ENCODE results near the gene ITGAL.
"Not testable (repeated sequence)": the region's sequence is repeated elsewhere in the genome, so short reads cannot be mapped to it uniquely, and the experiment has no call there.

ITGAL gene

DNA sequence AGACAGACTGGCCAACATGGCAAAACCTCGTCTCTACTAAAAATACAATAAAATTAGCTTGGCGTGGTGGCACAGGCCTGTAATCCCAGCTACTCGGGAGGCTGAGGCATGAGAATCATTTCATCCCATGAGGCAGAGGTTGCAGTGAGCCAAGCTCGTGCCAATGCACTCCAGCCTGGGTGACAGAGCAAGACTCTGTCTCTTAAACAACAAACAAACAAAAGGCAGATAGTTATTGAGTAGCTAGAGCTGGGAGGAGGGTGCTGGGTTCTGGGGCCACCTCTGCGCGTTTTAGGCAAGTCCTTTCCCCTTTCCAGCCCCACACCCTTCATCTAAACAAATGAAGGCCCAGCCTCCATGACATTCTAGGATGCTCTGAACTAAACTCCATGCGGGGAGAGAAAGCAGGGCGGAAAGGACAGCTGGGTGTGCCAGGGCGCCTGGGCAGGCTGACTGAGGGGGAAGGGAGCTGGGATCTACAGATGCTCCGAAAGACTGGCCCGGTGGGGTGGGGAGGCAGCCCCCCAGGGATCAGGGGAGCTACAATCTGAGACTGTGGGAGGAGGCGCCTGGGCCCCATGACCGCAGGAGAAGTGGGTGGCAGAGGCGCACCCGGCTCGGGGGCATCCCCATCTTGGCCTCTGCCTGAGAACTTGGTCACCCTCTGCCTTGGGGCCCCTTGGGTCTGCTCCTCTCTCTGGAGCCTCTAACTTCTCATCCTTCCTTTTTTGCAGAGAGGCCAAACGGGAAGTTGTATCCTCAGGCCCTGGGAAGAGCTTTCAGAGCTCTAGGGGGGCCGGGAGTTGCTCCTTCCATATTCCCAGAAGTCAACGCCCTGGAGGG is 910 bp downstream of the ITGAL start:
- TF ChIP-seq ZNF274 (IDR thresholded peaks at IDR 0.05; ENCODE audit: low read depth, low read length), result no peak
- peak overlapping the region; percentile 87 for H3K4me3 ChIP-seq (ENCODE audit: low read length)

DNA sequence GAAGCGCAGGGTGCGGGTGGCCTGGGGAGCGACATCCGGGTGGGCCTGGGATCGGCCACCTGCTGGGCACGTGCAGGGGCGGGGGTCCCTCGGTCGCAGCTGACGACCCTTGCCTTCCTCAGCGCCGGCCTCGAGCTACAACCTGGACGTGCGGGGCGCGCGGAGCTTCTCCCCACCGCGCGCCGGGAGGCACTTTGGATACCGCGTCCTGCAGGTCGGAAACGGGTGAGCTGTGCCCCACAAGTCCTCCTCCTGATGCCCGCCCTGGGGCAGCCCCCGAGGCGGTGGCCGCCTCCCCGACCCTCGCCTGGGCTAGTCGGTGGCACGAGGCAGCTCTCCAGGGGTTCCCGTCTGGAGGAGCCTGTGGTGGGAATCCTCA is 1.5 kb downstream of the ITGAL start:
- H3K4me3 ChIP-seq (ENCODE audit: low read length), result peak overlapping the region; percentile 87; the same call in 1 of the 2 replicates
- no peak for TF ChIP-seq ZNF274 (IDR thresholded peaks at IDR 0.05; ENCODE audit: low read depth, low read length)

DNA sequence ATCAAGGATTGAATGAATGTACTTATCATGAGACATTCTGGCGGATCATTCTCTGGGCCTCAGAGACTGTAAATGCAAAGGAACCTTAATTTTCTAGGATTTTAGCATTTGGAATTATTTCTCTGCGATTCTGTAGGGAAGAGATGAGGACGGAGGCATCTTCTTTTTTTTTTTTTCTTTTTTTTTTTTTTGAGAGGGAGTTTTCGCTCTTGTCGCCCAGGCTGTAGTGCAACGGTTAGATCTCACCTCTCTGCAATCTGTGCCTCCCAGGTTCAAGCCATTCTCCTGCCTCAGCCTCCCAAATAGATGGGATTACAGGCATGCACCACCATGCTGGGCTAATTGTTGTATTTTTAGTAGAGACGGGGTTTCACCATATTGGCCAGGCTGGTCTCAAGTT is 2.1 kb downstream of the ITGAL start:
- TF ChIP-seq ZNF274 (IDR thresholded peaks at IDR 0.05; ENCODE audit: low read depth, low read length), result no peak
- peak overlapping the region; percentile 87; the same call in 1 of the 2 replicates for H3K4me3 ChIP-seq (ENCODE audit: low read length)

DNA sequence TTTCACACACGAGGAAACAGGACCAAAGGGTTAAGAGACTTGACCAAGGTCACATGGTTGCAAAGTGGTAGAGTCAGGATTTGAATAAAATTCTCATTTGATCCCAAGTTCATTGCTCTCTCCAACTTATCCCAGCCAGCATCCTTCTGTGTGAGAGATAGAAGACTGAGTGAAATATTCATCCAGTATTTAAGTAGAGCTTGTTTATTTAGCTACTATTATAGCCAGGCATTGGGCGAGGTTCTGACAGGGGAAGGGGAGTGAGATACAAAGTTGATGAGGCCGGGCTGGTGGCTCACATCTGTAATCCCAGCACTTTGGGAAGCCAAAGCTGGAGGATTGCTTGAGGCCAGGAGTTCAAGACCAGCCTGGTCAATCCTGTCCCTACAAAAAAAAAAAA is 4.4 kb downstream of the ITGAL start:
- TF ChIP-seq ZNF274 (IDR thresholded peaks at IDR 0.05; ENCODE audit: low read depth, low read length), result no peak
- no peak overlapping the region for H3K4me3 ChIP-seq (ENCODE audit: low read length)

DNA sequence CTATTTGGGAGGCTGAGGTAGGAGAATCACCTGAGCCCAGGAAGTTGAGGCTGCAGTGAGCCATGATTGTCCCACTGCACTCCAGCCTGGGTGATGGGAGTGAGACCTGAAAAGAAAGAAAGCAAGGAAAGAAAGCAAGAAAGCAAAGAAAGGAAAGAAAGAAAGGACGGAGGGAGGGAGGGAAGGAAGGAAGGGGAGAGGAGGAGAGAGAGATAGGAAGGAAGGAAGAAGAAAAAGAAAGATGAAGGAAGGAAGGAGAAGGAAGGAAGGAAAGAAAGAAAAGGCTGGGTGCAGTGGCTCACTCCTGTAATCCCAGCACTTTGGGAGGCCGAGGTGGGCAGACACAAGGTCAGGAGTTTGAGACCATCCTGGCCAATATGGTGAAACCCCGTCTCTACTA is 5.2 kb downstream of the ITGAL start:
- H3K4me3 ChIP-seq (ENCODE audit: low read length), result not testable (repeated sequence)

DNA sequence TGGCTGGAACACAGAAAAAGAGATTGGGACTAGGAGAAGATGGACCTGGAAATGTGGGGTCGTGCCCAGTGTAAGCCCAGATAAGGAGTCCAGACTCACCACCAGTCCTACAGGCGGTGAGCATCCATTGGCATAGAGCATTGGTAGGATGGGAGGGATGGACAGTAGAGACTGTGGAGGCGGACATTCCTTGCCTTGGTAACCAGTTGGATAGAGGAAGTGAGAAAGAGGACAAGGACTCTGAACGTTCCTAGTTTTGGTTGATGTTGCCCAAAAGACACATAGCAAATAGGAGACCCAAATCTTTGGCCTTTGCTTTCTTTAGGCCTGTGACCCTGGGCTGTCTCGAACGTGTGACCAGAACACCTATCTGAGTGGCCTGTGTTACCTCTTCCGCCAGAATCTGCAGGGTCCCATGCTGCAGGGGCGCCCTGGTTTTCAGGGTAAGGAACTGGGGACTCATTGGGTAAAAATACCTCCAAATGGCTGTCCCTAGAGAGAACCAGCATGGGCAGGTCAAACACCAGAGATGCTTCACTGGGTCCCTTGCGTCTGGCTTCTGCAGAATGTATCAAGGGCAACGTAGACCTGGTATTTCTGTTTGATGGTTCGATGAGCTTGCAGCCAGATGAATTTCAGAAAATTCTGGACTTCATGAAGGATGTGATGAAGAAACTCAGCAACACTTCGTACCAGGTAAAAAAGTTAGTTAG is 6.4 kb downstream of the ITGAL start:
- H3K4me3 ChIP-seq (ENCODE audit: low read length), result no peak overlapping the region
- TF ChIP-seq ZNF274 (IDR thresholded peaks at IDR 0.05; ENCODE audit: low read depth, low read length), result no peak

DNA sequence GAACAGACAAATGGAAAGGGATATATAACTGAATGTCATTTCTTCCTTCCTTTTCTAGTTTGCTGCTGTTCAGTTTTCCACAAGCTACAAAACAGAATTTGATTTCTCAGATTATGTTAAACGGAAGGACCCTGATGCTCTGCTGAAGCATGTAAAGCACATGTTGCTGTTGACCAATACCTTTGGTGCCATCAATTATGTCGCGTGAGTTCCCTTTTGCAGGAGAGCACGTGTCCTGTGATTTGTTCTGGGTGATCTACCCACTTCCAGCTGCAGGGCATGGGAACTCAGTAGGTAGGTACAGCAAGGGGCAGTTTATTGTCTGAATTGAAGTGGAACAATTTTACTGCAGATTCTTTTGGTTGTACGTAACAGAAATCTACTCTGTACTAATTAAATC is 8.8 kb downstream of the ITGAL start:
- TF ChIP-seq ZNF274 (IDR thresholded peaks at IDR 0.05; ENCODE audit: low read depth, low read length), result no peak
- H3K4me3 ChIP-seq (ENCODE audit: low read length), result no peak overlapping the region

DNA sequence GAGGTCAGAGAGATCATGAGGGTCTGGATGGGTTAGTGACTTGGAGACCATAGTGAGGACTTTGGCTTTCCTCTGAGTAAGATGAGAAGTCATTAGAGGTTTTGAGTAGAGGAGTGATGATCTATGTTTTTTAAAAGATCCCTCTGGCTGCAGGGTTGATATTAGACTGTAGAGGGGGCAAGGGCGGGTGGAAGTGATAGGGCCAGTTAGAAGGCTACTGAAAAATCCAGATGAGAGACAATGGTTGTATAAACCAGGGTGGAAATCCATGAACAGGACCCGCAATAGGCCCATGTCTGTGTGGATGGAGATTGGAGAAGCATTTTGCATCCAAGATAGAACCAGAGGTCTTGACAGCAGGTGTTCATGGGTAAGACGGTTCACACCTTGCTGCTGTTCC is 9.8 kb downstream of the ITGAL start:
- no peak for TF ChIP-seq ZNF274 (IDR thresholded peaks at IDR 0.05; ENCODE audit: low read depth, low read length)
- H3K4me3 ChIP-seq (ENCODE audit: low read length), result no peak overlapping the region

DNA sequence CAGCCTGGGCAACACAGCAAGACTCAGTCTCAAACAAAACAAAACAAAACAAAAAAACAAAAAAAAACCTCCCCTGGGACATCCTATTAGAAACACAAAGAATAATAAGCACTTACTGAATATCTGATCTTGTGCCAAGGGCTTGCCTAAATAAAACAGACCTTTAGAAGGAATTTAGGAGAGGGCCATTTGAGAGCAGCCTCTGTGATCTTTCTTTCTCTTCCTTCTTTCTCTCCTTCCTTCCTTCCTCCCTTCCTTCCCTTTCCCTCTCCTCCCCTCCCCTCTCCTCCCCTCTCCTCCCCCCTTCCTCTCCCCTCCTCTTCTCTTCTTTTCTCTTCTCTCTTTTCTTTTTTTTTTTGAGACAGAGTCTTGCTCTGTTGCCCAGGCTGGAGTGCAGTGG is 12.3 kb downstream of the ITGAL start:
- no peak for TF ChIP-seq ZNF274 (IDR thresholded peaks at IDR 0.05; ENCODE audit: low read depth, low read length)
- H3K4me3 ChIP-seq (ENCODE audit: low read length), result no peak overlapping the region

DNA sequence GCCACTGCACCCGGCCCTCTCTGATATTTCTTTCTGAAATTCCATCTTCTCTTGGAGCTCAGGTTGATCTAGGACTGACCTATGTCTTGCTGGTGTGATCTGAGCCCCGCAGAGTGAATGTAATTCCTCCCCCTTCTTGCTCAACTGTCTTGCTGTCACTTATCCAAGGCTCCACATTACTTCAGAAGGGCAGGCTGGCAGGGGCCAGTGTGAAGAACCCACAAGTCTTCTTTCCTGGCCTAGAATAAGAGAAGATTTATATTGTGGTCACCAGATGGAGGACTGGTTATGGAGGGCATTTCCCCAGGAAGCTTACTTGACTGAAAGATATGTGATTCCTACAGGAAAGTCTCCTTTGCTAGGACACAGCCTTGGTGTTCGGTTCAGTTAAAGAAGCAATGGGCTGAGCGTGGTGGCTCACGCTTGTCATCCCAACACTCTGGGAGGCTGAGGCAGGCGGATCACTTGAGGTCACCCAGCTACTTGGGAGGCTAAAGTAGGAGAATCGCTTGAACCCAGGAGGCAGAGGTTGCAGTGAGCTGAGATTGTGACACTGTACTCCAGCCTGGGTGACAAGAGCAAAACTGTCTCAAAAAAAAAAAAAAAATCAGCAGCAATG is 13.4 kb downstream of the ITGAL start:
- H3K4me3 ChIP-seq (ENCODE audit: low read length), result no peak overlapping the region
- no peak for TF ChIP-seq ZNF274 (IDR thresholded peaks at IDR 0.05; ENCODE audit: low read depth, low read length)

DNA sequence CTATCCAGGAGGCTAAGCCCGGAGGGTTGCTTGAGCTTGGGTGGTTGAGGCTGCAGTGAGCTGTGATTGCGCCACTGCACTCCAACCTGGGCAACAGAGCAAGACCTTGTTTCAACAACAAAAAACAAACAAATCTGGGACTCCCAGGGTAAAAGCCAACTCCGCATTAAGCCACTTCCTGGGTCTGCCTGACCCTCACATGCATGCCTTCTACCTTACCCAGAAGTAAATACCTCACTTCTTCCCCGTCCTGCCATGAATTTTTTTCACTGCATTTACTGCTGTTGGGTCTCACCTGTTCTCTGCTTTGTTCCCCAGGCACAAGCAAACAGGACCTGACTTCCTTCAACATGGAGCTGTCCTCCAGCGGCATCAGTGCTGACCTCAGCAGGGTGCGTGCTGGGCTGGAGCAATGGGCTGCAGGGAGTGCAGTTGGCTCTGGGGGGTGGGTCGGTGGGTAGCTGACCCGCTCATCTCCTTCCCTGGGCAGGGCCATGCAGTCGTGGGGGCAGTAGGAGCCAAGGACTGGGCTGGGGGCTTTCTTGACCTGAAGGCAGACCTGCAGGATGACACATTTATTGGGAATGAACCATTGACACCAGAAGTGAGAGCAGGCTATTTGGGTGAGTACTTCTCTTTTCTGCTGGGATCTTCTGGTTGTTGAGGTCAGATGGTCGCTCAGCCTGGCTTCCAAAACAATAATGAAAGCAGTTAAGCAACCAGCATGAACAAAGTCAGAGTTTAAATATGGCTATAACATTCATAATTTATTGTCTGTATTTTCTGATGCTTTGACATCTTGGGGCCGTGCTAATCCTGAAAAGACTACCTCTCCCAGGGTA is 16.4 kb downstream of the ITGAL start:
- TF ChIP-seq ZNF274 (IDR thresholded peaks at IDR 0.05; ENCODE audit: low read depth, low read length), result no peak
- no peak overlapping the region for H3K4me3 ChIP-seq (ENCODE audit: low read length)

DNA sequence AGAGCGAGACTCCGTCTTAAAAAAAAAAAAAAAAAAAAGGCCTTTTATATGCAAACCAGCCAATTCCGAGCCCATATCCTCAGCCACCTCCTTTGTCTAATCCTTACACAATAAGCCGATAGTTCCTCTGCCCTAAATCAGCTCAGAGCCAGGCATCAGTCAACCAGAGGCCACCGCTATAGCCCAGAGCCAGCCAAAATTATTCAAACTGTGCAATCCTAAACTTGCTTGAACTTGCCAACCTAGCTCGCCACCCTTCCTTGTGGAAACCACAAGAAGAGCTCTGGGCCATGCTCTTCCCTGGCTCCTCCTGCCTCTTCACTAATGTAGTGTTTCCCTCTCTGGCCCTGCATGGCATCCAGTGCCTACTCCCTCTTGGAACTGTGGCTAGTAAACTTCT is 17.7 kb downstream of the ITGAL start:
- TF ChIP-seq ZNF274 (IDR thresholded peaks at IDR 0.05; ENCODE audit: low read depth, low read length), result no peak
- H3K4me3 ChIP-seq (ENCODE audit: low read length), result no peak overlapping the region

DNA sequence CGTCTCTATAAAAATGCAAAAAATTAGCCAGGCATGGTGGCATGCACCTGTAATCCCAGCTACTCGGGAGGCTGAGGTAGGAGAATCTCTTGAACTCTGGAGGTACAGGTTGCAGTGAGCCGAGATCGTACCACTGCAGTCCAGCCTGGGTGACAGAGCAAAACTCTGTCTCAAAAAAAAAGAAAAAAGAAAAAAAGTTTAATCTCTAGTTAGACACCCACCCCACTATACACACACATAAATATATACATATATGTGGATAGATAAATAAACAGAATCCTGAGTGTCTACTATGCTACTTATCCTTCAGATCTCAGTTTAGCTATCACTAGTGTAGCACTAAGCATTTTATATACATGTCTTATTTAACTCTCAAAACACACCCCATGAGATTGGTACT is 18.7 kb downstream of the ITGAL start:
- TF ChIP-seq ZNF274 (IDR thresholded peaks at IDR 0.05; ENCODE audit: low read depth, low read length), result no peak
- H3K4me3 ChIP-seq (ENCODE audit: low read length), result no peak overlapping the region

DNA sequence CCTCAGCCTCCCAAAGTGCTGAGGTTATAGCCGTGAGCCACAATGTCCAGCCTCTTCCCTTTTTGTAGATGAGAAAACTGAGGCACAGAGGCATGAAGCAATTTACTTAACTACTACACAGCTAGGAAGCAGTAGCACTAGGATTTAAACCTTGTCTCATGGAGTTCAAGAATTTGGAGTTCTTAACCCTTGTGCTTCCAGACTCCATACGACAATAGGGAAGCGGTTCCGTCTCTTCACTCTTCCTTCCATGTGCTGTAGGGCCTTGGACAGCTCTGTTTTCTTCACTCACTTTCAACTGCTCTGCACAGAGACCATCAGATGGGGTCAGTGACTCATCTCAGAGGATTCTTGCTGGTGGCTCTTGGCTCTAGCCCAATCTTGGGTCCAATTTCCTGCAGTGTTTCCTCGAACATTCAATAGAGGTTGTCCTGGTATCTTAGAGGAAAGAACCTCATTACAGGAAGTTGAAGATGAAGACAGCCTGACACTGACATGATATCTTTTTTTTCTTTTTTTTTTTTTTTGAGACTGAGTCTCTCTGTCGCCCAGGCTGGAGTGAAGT is 19.3 kb downstream of the ITGAL start:
- TF ChIP-seq ZNF274 (IDR thresholded peaks at IDR 0.05; ENCODE audit: low read depth, low read length), result no peak
- H3K4me3 ChIP-seq (ENCODE audit: low read length), result no peak overlapping the region

Data from GM08714 (cell line).